ENCODE measurements around the gene TMOD2.

Gene TMOD2

GRCh38 chr15:51751697-51752683 lies 593 bp downstream of the TMOD2 start:
- H3K27ac ChIP-seq: no peak overlapping the region

GRCh38 chr15:51752888-51753287 lies 1.5 kb downstream of the TMOD2 start:
- H3K27ac ChIP-seq: no peak overlapping the region
- TF ChIP-seq, protein P1, sequence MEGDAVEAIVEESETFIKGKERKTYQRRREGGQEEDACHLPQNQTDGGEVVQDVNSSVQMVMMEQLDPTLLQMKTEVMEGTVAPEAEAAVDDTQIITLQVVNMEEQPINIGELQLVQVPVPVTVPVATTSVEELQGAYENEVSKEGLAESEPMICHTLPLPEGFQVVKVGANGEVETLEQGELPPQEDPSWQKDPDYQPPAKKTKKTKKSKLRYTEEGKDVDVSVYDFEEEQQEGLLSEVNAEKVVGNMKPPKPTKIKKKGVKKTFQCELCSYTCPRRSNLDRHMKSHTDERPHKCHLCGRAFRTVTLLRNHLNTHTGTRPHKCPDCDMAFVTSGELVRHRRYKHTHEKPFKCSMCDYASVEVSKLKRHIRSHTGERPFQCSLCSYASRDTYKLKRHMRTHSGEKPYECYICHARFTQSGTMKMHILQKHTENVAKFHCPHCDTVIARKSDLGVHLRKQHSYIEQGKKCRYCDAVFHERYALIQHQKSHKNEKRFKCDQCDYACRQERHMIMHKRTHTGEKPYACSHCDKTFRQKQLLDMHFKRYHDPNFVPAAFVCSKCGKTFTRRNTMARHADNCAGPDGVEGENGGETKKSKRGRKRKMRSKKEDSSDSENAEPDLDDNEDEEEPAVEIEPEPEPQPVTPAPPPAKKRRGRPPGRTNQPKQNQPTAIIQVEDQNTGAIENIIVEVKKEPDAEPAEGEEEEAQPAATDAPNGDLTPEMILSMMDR (conservative IDR thresholded peaks at IDR 0.05): no peak
- no peak for TF ChIP-seq ZFX (IDR thresholded peaks at IDR 0.05)

More at GRCh38 chr15:51751697-51752683, 593 bp downstream of the TMOD2 start:
- TF ChIP-seq ZFX (IDR thresholded peaks at IDR 0.05): peak; percentile 53
- TF ChIP-seq, protein P1 (conservative IDR thresholded peaks at IDR 0.05): peak; percentile 7; the same call in 1 of the 2 replicates

GRCh38 chr15:51754267-51754666 lies 2.9 kb downstream of the TMOD2 start:
- no peak overlapping the region for H3K27ac ChIP-seq
- no peak for TF ChIP-seq ZFX (IDR thresholded peaks at IDR 0.05)
- TF ChIP-seq, protein P1 (conservative IDR thresholded peaks at IDR 0.05): no peak

DNA sequence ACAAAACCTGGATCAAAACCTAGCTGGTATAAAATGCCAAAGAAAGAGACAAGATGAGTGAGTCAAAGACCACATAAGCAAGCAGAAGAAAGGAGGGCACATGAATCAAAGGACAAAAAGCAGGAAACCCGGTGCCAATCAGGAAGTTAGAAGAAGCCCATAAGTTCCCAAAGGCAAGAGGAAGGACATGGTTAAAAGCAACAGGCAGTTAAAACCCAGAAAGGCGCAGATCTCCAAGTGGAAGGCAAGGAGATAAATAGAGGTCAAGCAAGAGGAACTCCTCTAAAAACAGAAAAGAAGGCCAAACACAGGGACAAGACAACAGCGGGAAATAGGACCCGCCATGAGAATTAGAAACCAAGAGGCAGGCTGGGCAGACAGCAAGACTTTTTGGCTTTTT lies 4.4 kb downstream of the TMOD2 start:
- no peak overlapping the region for H3K27ac ChIP-seq
- no peak for TF ChIP-seq ZFX (IDR thresholded peaks at IDR 0.05)
- TF ChIP-seq, protein P1 (conservative IDR thresholded peaks at IDR 0.05): no peak

GRCh38 chr15:51756482-51756881 lies 5.1 kb downstream of the TMOD2 start:
- H3K27ac ChIP-seq: no peak overlapping the region
- TF ChIP-seq, protein P1 (conservative IDR thresholded peaks at IDR 0.05): no peak
- no peak for TF ChIP-seq ZFX (IDR thresholded peaks at IDR 0.05)

- no peak for TF ChIP-seq ZFX (IDR thresholded peaks at IDR 0.05)
- TF ChIP-seq, protein P1 (conservative IDR thresholded peaks at IDR 0.05): no peak
- no peak overlapping the region for H3K27ac ChIP-seq
These were observed 6.1 kb downstream of the TMOD2 start for GRCh38 chr15:51757450-51757849.

- TF ChIP-seq ZFX (IDR thresholded peaks at IDR 0.05): no peak
- TF ChIP-seq, protein P1 (conservative IDR thresholded peaks at IDR 0.05): no peak
These were observed 7.2 kb downstream of the TMOD2 start for GRCh38 chr15:51758645-51759044.

More at GRCh38 chr15:51758645-51759044, 7.2 kb downstream of the TMOD2 start:
- H3K27ac ChIP-seq: no peak overlapping the region

Data from C4-2B (cell line).